Cardiac muscle cell (in vitro differentiated cells and primary cell): ENCODE results near the gene EPS15. TPM values are rescaled to one million over a fixed set of nuclear protein-coding genes. Genes with fewer than 3 reads are reported as not detected.
A peak's percentile ranks its signal among the peaks of the same experiment; 100 is the strongest.
"Not testable (repeated sequence)": the region's sequence is repeated elsewhere in the genome, so short reads cannot be mapped to it uniquely, and the experiment has no call there.

Source experiments
- DNase-seq, 2 donors: peaks; one replicate each; pipeline versions ENCODE4 v3.0.0 to v3.0.0-alpha.2; 2010 to 2017; ENCODE audit warnings: low read depth in 1 of 2, low spot score in 1 of 2
- H3K27ac ChIP-seq: fragments of 200-600 bp; sonication (generic); 2 replicates; pipeline ENCODE4 v1.5.1; 2016
- H3K27me3 ChIP-seq: fragments of 200-600 bp; sonication (generic); 2 replicates; pipeline ENCODE4 v1.6.0; 2016; ENCODE audit warnings: control low read depth
- H3K36me3 ChIP-seq: fragments of 200-600 bp; sonication (generic); 2 replicates; pipeline ENCODE4 v1.5.1; 2016; ENCODE audit warnings: control low read depth
- H3K4me1 ChIP-seq: fragments of 200-600 bp; sonication (generic); 2 replicates; pipeline ENCODE4 v1.8.1; 2017; ENCODE audit warnings: low read depth, mild to moderate bottlenecking, mixed run types
- H3K4me3 ChIP-seq: fragments of 200-600 bp; sonication (generic); 2 replicates; pipeline ENCODE4 v1.5.1; 2016; ENCODE audit warnings: mild to moderate bottlenecking
- H3K9me3 ChIP-seq: fragments of 200-600 bp; sonication (generic); 2 replicates; pipeline ENCODE4 v1.5.1; 2017; ENCODE audit warnings: low read depth, mild to moderate bottlenecking, control low read depth
- CTCF ChIP-seq: IDR thresholded peaks from 2 replicates; pipeline ENCODE4 v1.5.1; 2012; ENCODE audit warnings: low read depth, mild to moderate bottlenecking, low read length
- polyA plus RNA-seq: library from polyadenylated mRNA; unstranded; fragments of >200 nt; fragmentation: Nextera tagmentation; extraction: Ambion mirVana; gene quantifications from 2 replicates; pipeline ENCODE4 v1.2.1, GENCODE V29; 2016
- total RNA-seq: library from RNA; depleted of rRNA; stranded (reverse); fragments of >200 nt; gene quantifications from 2 replicates; pipeline ENCODE4 v1.2.3, GENCODE V29; 2016

The EPS15 gene
- total and polyA plus RNA-seq, 2 experiments from 2014 or later = 34.1 to 110 TPM

GRCh38 chr1:51512606-51513005, 6.5 kb downstream of the EPS15 start:
- DNase-seq = no peak
- peaks cover 37% of the 10 kb centered on the region for H3K4me1 ChIP-seq
- no peak overlapping the region for H3K27ac ChIP-seq
- no peak overlapping the region for H3K4me3 ChIP-seq
- no peak for TF ChIP-seq CTCF
- H3K36me3 ChIP-seq = no peaks in the 10 kb centered on the region
- no peaks in the 10 kb centered on the region for H3K27me3 ChIP-seq
- H3K9me3 ChIP-seq = no peaks in the 10 kb centered on the region

- H3K4me3 ChIP-seq = no peak overlapping the region
- DNase-seq = no peak
- H3K36me3 ChIP-seq = no peaks in the 10 kb centered on the region
- no peak for TF ChIP-seq CTCF
- no peaks in the 10 kb centered on the region for H3K27me3 ChIP-seq
- H3K9me3 ChIP-seq = no peaks in the 10 kb centered on the region
- peaks cover 33% of the 10 kb centered on the region for H3K4me1 ChIP-seq
- H3K27ac ChIP-seq = no peak overlapping the region
Observed at GRCh38 chr1:51512120-51512519, 6.9 kb downstream of the EPS15 start.

- DNase-seq = no peak
Observed at GRCh38 chr1:51509773-51510172, 9.3 kb downstream of the EPS15 start.

GRCh38 chr1:51506537-51506936, 12.5 kb downstream of the EPS15 start:
- TF ChIP-seq CTCF = no peak
- H3K4me1 ChIP-seq = peaks cover 8% of the 10 kb centered on the region
- H3K27ac ChIP-seq = no peak overlapping the region
- no peaks in the 10 kb centered on the region for H3K36me3 ChIP-seq
- no peaks in the 10 kb centered on the region for H3K27me3 ChIP-seq
- no peaks in the 10 kb centered on the region for H3K9me3 ChIP-seq
- no peak overlapping the region for H3K4me3 ChIP-seq
- DNase-seq = peak in 1 of 2 donors; percentile 97

More at GRCh38 chr1:51509773-51510172, 9.3 kb downstream of the EPS15 start:
- H3K4me1 ChIP-seq = peaks cover 17% of the 10 kb centered on the region
- H3K9me3 ChIP-seq = no peaks in the 10 kb centered on the region
- no peak overlapping the region for H3K27ac ChIP-seq
- H3K4me3 ChIP-seq = no peak overlapping the region
- no peaks in the 10 kb centered on the region for H3K36me3 ChIP-seq
- TF ChIP-seq CTCF = no peak
- no peaks in the 10 kb centered on the region for H3K27me3 ChIP-seq

- H3K9me3 ChIP-seq = no peaks in the 10 kb centered on the region
- no peaks in the 10 kb centered on the region for H3K36me3 ChIP-seq
- TF ChIP-seq CTCF = no peak
- no peak overlapping the region for H3K27ac ChIP-seq
- no peak for DNase-seq
- no peak overlapping the region for H3K4me3 ChIP-seq
- H3K4me1 ChIP-seq = peaks cover 9% of the 10 kb centered on the region
- H3K27me3 ChIP-seq = no peaks in the 10 kb centered on the region
Observed at GRCh38 chr1:51504806-51505525, 14.1 kb downstream of the EPS15 start.

- H3K4me3 ChIP-seq, H3K4me1 ChIP-seq, H3K9me3 ChIP-seq, H3K27ac ChIP-seq, DNase-seq, H3K36me3 ChIP-seq, H3K27me3 ChIP-seq: not testable (repeated sequence)
Observed at GRCh38 chr1:51501218-51501630, 17.8 kb downstream of the EPS15 start.
